ENCODE measurements around the gene TMEM252. TPM values are rescaled to one million over a fixed set of nuclear protein-coding genes. Genes with fewer than 3 reads are reported as not detected.

Gene TMEM252
- total RNA-seq, 1 donor from 2014 or later, result not detected

- DNase-seq, result no peak
- H3K4me3 ChIP-seq, result no peak overlapping the region
- intact Hi-C loops (cut with micrococcal nuclease), result no loop called here
- no peak for TF ChIP-seq CTCF (IDR thresholded peaks at IDR 0.05; ENCODE audit: borderline replicate concordance)
- no peaks in the 10 kb centered on the region for H3K27me3 ChIP-seq (ENCODE audit: low read depth)
- peaks cover 55% of the 10 kb centered on the region for H3K4me1 ChIP-seq
- H3K9me3 ChIP-seq (replicated peaks), result no peaks in the 10 kb centered on the region
- peaks cover 3% of the 10 kb centered on the region for H3K36me3 ChIP-seq
- H3K27ac ChIP-seq (replicated peaks), result peak overlapping the region; percentile 86
These were observed 2.5 kb downstream of the TMEM252 start for GRCh38 chr9:68538200-68538599.

GRCh38 chr9:68537616-68537880 lies 3.1 kb downstream of the TMEM252 start:
- Histone ChIP-seq H3K27ac (replicated peaks) (peak overlapping the region; percentile 86), H3K36me3 (peaks cover 3% of the 10 kb centered on the region), H3K4me1 (peaks cover 59% of the 10 kb centered on the region), H3K9me3 (replicated peaks) (no peaks in the 10 kb centered on the region), H3K27me3 (ENCODE audit: low read depth) (no peaks in the 10 kb centered on the region), H3K4me3 (no peak overlapping the region)
- no peak for TF ChIP-seq CTCF (IDR thresholded peaks at IDR 0.05; ENCODE audit: borderline replicate concordance)
- DNase-seq, result no peak
- intact Hi-C loops (cut with micrococcal nuclease), result no loop called here

GRCh38 chr9:68536876-68537615 lies 3.6 kb downstream of the TMEM252 start:
- H3K27ac ChIP-seq (replicated peaks), result peak overlapping the region; percentile 86
- H3K36me3 ChIP-seq, result peaks cover 4% of the 10 kb centered on the region
- DNase-seq, result no peak
- TF ChIP-seq CTCF (IDR thresholded peaks at IDR 0.05; ENCODE audit: borderline replicate concordance), result no peak
- intact Hi-C loops (cut with micrococcal nuclease), result no loop called here
- H3K9me3 ChIP-seq (replicated peaks), result no peaks in the 10 kb centered on the region
- peaks cover 58% of the 10 kb centered on the region for H3K4me1 ChIP-seq
- H3K27me3 ChIP-seq (ENCODE audit: low read depth), result no peaks in the 10 kb centered on the region
- H3K4me3 ChIP-seq, result no peak overlapping the region

GRCh38 chr9:68533678-68534077 lies 7.0 kb downstream of the TMEM252 start:
- peaks cover 69% of the 10 kb centered on the region for H3K4me1 ChIP-seq
- H3K36me3 ChIP-seq, result peaks cover 25% of the 10 kb centered on the region
- H3K27ac ChIP-seq (replicated peaks), result peak overlapping the region; percentile 82
- TF ChIP-seq CTCF (IDR thresholded peaks at IDR 0.05; ENCODE audit: borderline replicate concordance), result no peak
- no peaks in the 10 kb centered on the region for H3K27me3 ChIP-seq (ENCODE audit: low read depth)
- intact Hi-C loops (cut with micrococcal nuclease), result no loop called here
- DNase-seq, result no peak
- H3K9me3 ChIP-seq (replicated peaks), result no peaks in the 10 kb centered on the region
- no peak overlapping the region for H3K4me3 ChIP-seq

GRCh38 chr9:68532131-68532530 lies 8.6 kb downstream of the TMEM252 start:
- Histone ChIP-seq H3K9me3 (replicated peaks) (no peaks in the 10 kb centered on the region), H3K27me3 (ENCODE audit: low read depth) (no peaks in the 10 kb centered on the region), H3K4me1 (peaks cover 70% of the 10 kb centered on the region), H3K27ac (replicated peaks) (peak overlapping the region; percentile 82), H3K4me3 (no peak overlapping the region), H3K36me3 (peaks cover 25% of the 10 kb centered on the region)
- DNase-seq, result no peak
- intact Hi-C loops (cut with micrococcal nuclease), result no loop called here
- TF ChIP-seq CTCF (IDR thresholded peaks at IDR 0.05; ENCODE audit: borderline replicate concordance), result no peak
